Transverse colon (tissue), 3 donors: Measurements from ENCODE around the gene UBXN1.

Source experiments
- EP300 ChIP-seq: sonication (generic); formaldehyde crosslinking; IDR thresholded peaks from one replicate; pipeline ENCODE4 v1.6.1; 2017; ENCODE audit warnings: antibody characterized with exemption, low read depth
- POLR2A ChIP-seq: fragments of 450-650 bp; IDR thresholded peaks from one replicate; pipeline ENCODE4 v1.6.1; 2016; ENCODE audit warnings: antibody characterized with exemption, mild to moderate bottlenecking, moderate library complexity
- TF ChIP-seq, protein P1 (sequence below), 5 experiments: fragments of 200-600 bp in 3 of 5; fragments of 450-650 bp in 2 of 5; sonication (generic) in 3 of 5; IDR thresholded peaks; 1 replicate in 2 of 5; 2 replicates in 3 of 5; pipeline ENCODE4 v1.5.1; 2016 to 2017; ENCODE audit warnings: antibody characterized with exemption in 5 of 5, inconsistent platforms in 3 of 5, mild to moderate bottlenecking in 2 of 5, moderate library complexity in 1 of 5

DNA sequence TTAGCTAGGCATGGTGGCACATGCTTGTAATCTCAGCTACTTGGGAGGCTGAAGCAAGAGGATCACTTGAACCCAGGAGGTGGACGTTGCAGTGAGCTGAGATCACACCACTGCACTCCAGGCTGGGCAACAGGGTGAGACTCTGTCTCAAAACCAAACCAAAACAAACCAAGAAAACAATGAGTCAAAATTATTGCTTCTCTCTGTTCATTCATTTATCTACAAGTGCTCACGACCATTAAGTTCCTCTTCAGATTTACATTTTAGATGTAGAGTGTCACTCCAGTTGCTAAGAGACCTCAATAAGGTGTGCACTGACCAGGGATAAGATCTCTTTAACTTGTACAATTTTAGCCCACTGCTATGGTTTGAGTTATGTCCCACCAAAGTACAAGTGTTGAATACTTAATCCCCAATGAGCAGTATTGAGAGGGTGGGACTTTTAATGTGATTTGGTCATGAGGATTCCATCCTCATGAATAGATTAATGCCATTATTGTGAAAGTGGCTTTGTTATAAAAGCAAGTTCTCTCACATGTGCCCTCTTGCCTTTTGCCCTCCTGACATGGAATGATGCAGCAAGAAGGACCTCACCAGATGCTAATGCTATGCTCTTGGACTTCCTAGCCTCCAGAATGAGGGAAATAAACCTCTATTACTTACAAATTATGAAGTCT, 40.6 kb upstream of the UBXN1 start:
- TF ChIP-seq, protein P1, sequence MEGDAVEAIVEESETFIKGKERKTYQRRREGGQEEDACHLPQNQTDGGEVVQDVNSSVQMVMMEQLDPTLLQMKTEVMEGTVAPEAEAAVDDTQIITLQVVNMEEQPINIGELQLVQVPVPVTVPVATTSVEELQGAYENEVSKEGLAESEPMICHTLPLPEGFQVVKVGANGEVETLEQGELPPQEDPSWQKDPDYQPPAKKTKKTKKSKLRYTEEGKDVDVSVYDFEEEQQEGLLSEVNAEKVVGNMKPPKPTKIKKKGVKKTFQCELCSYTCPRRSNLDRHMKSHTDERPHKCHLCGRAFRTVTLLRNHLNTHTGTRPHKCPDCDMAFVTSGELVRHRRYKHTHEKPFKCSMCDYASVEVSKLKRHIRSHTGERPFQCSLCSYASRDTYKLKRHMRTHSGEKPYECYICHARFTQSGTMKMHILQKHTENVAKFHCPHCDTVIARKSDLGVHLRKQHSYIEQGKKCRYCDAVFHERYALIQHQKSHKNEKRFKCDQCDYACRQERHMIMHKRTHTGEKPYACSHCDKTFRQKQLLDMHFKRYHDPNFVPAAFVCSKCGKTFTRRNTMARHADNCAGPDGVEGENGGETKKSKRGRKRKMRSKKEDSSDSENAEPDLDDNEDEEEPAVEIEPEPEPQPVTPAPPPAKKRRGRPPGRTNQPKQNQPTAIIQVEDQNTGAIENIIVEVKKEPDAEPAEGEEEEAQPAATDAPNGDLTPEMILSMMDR (IDR thresholded peaks at IDR 0.05): no peak
- TF ChIP-seq POLR2A (no peak), EP300 (no peak)
